ENCODE data around the gene COL25A1.

- TF ChIP-seq CTCF (IDR thresholded peaks at IDR 0.05; ENCODE audit: low read depth, low read length) (no peak), EZH2phosphoT487 (IDR thresholded peaks at IDR 0.05; ENCODE audit: low read depth) (no peak)
These were observed 13.4 kb upstream of the COL25A1 start for GRCh38 chr4:109315818-109316217.
